Epithelial cell of esophagus (primary cell): Measurements from ENCODE around the gene ACBD6.

Experiments
- DNase-seq: peaks from one replicate; pipeline ENCODE4 v3.0.0; 2010; ENCODE audit warnings: low read depth
- H3K4me3 ChIP-seq: 2 replicates; pipeline ENCODE4 v1.5.1; 2011; ENCODE audit warnings: mild to moderate bottlenecking, low read length, control low read depth
- TF ChIP-seq, protein P1 (sequence below): IDR thresholded peaks from 2 replicates; pipeline ENCODE4 v1.5.1; 2011; ENCODE audit warnings: low read depth, mild to moderate bottlenecking, low read length, control low read depth, inconsistent platforms; ENCODE audit not compliant: insufficient read depth; ENCODE audit errors: missing control alignments

Gene ACBD6

DNA sequence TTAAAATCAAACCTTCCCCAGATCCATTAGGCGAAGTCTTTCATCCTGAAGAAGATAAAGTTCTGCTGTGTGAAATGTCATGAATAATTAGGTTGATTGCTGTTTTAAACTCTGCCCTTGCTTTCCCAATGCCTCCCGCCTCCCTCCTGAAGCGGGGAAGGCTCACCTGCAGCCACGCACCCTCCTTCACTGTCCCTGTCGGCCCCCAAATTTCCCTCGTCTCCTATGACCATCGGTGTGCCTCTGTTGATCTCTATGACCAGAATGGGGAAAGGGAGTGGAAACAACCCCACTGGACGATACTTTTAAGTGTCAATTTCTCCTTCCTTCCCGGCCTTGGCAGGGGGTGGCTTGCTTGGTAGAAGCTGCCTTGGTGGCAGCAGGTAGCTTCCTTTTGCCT, 237.2 kb downstream of the ACBD6 start:
- TF ChIP-seq, protein P1, sequence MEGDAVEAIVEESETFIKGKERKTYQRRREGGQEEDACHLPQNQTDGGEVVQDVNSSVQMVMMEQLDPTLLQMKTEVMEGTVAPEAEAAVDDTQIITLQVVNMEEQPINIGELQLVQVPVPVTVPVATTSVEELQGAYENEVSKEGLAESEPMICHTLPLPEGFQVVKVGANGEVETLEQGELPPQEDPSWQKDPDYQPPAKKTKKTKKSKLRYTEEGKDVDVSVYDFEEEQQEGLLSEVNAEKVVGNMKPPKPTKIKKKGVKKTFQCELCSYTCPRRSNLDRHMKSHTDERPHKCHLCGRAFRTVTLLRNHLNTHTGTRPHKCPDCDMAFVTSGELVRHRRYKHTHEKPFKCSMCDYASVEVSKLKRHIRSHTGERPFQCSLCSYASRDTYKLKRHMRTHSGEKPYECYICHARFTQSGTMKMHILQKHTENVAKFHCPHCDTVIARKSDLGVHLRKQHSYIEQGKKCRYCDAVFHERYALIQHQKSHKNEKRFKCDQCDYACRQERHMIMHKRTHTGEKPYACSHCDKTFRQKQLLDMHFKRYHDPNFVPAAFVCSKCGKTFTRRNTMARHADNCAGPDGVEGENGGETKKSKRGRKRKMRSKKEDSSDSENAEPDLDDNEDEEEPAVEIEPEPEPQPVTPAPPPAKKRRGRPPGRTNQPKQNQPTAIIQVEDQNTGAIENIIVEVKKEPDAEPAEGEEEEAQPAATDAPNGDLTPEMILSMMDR, result no peak
- no peak overlapping the region for H3K4me3 ChIP-seq
- DNase-seq, result no peak

- no peak overlapping the region for H3K4me3 ChIP-seq
- DNase-seq, result no peak
- TF ChIP-seq, protein P1, result no peak
Observed at GRCh38 chr1:180264595-180264994, 237.8 kb downstream of the ACBD6 start.

GRCh38 chr1:180262628-180263488, 239.5 kb downstream of the ACBD6 start:
- H3K4me3 ChIP-seq, result no peak overlapping the region
- TF ChIP-seq, protein P1, result no peak
- DNase-seq, result no peak

- H3K4me3 ChIP-seq, result no peak overlapping the region
- TF ChIP-seq, protein P1, result no peak
- no peak for DNase-seq
Observed at GRCh38 chr1:180261524-180262155, 240.7 kb downstream of the ACBD6 start.

DNA sequence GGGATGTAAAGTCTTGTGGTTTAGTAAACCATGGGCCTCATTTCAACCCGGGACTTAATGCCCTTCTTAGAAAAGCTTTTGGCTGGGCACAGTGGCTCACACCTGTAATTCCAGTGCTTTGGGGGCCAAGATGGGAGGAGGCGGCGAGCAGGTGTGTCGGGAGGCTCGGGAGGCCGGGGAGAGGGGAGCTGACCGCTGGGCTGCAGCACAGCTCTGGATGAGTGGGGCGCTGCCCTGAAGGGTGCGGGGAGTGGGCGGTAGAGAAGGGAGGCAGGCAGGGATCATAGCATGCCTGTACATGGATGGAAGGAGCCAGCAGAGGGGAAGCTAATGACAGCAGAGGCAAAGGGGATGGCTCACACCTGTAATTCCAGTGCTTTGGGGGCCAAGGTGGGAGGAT, 241.3 kb downstream of the ACBD6 start:
- H3K4me3 ChIP-seq, result no peak overlapping the region
- TF ChIP-seq, protein P1, result no peak
- no peak for DNase-seq

DNA sequence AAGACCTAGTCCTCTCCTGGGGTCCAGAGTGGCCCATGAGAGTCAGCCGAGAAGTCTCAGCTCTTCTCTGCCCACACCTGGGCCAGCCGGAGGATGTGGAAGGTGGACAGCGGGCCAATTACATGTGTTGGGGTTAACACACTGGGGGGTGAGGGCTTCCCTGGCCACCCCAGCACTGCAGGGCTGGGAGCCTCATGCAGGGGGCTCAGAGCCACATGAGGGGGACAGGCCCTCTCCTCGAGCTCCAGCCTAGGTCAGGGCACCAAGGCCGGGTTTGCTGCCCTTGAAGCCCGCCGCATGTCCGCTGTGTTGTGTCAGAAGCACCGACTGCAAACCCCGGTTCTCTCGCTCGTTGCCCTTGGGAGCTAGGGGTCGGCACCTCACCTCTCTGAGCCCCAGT, 241.8 kb downstream of the ACBD6 start:
- TF ChIP-seq, protein P1, result no peak
- H3K4me3 ChIP-seq, result no peak overlapping the region
- no peak for DNase-seq
